ENCODE measurements around the gene ULK4.
"Not testable (repeated sequence)": the region's sequence is repeated elsewhere in the genome, so short reads cannot be mapped to it uniquely, and the experiment has no call there.

The ULK4 gene

DNA sequence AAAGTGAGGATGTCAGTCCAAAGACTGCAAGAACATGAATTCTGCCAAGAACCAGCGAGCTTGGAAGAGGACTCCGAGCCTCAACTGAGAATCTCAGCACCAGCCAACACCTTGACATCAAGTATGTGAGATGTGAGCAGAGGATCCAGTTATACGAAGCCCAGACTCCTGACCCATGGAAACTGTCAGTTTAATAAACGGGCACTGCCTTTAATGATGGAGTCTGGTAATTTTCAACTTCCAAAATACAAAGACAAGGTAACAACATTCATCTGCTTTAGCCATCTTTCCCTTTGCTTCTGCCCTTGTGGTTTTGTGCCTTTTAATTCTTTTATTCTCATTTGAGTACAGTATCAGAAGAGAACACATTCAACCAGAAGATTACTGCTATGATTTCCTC, 211.9 kb downstream of the ULK4 start:
- DNase-seq = no peak

DNA sequence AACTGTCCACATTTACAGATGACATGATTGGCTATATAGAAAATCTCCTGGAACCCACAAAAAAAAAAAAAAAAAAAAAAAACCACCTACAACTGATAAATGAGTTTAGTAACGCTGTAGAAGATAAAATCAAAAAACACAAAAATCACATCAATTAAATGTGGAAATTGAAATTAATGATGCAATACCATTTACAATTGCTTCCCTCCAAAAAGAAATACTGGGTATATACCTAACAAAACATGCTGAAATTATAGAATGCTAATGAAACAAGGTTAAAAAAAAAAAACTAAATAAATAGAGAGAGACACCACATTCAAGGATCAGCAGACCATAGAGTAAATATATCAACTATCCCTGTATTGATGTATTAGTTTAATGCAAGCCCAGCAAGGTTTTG, 215.7 kb downstream of the ULK4 start:
- no peak for DNase-seq

DNA sequence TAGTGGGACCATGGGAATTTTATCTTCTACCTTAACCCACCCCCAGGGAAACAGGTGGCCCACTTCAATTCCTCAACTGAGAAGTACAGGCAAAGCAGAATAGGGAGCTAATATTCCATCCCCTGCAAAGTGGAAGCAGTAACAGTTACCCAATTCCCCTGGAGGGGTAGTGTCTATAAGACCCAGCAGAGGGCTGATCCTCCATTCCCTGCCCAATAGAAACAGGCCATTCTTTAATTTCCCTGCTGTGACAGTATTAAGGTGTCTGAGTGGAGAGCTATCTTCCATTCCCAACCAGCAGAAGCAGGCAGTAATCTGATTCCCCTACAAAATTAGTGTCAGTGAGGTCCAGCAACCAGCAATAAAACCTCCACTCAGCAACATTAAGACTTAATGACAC, 219.8 kb downstream of the ULK4 start:
- DNase-seq = no peak

- DNase-seq = no peak
Observed at GRCh38 chr3:41740374-41740886, 221.5 kb downstream of the ULK4 start.

GRCh38 chr3:41726891-41727290, 235.0 kb downstream of the ULK4 start:
- no peak for DNase-seq

- no peak for DNase-seq
Observed at GRCh38 chr3:41717641-41718040, 244.3 kb downstream of the ULK4 start.

GRCh38 chr3:41716471-41716870, 245.4 kb downstream of the ULK4 start:
- DNase-seq = no peak

DNA sequence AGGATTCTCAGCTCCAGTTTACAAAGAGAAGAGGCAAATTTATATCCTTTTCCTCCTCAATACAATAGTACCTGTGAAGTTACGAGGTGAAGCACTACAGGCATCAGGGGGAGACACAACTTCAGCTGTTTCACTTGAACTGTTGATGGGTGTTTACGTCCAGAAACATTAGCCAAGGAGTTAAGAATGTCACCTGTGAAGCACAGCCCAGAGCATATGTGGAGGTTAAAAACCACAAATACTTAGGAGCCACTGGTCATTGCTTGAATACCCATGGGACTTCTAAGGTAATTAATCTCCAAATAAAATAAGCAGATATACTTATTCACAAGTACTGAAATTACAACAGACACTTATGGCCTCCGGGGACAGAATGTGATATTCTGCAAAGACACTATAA, 246.5 kb downstream of the ULK4 start:
- DNase-seq = no peak

DNA sequence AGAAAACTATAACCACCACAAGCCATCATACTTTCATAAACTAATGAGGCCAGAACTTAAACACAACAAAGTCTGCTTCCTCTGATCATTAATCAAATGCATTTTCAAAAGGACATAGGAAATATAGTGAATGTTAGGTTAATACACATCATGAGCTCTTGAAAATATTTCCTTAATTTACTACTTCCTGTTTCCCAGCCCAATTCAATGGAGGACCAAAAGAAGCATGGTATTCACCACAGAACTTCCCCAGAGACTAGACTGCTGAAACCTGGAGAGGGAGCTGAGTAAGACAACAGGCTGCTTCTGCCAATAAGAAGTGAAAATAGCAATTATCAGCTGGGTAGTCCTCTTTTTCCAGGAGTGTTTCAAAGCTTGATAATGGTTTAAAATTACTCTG, 250.3 kb downstream of the ULK4 start:
- DNase-seq = peak; percentile 27

DNA sequence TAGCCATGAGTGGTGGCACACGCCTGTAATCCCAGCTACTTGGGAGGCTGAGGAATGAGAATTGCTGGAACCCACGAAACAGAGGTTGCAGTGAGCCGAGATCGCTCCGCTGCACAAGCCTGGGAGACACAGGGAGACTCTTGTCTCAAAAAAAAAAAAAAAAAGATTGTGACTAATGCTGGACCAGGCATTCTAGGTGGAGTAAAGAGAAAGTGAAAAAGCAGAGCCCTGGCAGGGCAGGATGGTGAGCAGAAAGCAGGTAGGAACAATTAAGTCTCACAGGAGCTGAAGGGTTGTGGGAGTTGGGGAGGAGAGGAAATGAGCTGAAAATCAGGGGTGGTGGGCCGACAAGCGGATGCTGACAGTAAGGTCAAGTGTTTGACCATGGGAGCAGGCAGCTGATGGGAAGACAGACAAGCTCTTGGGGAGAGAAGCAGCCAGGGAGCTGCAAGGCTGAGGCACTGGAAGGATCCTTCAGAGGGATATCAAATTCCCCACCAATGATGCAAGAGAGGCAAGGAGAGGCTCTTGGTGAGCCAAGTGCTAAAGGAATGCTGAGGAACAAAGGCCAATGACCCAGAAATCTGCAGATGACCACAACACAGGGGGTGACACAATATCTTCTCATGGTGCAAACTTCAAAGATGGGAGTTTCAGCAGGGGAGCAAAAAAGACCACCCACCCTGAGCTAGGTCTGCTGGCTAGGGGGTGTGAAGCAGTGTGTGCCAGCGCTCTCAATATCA, 251.1 kb downstream of the ULK4 start:
- no peak for DNase-seq

DNA sequence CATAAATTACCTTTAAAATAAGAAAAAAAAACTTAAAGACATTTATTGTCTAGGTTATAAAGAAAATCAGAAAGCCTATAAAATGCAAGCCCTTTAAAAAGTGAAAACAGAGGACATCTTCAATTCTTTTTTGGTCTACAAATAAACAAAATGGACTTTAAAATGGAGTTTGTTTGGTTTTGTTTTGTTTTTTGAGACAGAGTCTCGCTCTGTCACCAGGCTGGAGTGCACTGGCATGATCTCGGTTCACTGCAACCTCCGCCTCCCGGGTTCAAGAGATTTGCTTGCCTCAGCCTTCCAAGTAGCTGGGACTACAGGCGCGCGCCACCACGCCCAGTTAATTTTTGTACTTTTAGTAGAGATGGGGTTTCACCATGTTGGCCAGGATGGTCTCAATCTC, 252.7 kb downstream of the ULK4 start:
- not testable (repeated sequence) for DNase-seq

- DNase-seq = no peak
Observed at GRCh38 chr3:41708176-41708575, 253.7 kb downstream of the ULK4 start.

DNA sequence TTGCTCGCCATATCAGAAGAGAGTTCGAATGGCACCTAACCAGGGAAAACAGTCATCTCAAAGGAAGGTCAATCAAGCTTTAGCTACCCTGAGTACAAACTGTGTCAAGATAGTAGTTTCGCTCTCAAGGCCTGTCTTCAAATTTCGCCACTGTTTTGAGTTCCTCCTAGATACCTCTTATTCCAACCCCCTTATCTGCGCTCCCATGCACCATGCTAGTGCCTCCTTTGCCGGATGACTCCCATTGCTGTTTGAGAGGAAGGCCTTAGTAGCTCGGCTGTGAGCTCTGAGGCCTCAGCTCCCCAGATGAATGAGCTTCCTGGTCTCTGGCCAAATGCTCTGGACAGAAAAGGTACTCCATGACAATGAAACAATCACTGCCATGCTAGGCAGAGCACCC, 256.0 kb downstream of the ULK4 start:
- no peak for DNase-seq

GRCh38 chr3:41701191-41701698, 260.7 kb downstream of the ULK4 start:
- no peak for DNase-seq

GRCh38 chr3:41700155-41700554, 261.7 kb downstream of the ULK4 start:
- DNase-seq = no peak

- DNase-seq = no peak
Observed at GRCh38 chr3:41698898-41699297, 263.0 kb downstream of the ULK4 start.

- no peak for DNase-seq
Observed at GRCh38 chr3:41697702-41698101, 264.2 kb downstream of the ULK4 start.

- not testable (repeated sequence) for DNase-seq
Observed at GRCh38 chr3:41695806-41696205, 266.1 kb downstream of the ULK4 start.

DNA sequence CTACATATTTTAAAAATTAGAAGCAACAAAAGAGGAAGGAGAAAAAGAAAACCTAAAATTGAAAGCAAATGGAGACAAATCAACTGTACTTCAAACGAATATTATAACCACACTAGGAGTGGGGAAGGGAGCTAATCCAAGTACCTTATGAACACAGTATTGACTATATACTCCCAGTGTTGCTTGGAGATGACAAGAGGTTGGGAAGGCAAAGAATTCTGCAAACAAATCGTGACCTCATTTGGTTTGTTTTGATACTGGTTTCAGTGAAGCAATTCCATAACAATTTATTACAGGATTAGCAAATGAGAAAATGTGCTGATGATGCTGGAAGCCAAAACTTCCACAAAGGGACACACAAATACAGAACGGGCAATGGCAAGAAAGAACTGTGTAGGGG, 268.1 kb downstream of the ULK4 start:
- no peak for DNase-seq

- DNase-seq = no peak
Observed at GRCh38 chr3:41690766-41691563, 270.9 kb downstream of the ULK4 start.

GRCh38 chr3:41688595-41689380, 273.1 kb downstream of the ULK4 start:
- DNase-seq = no peak

DNA sequence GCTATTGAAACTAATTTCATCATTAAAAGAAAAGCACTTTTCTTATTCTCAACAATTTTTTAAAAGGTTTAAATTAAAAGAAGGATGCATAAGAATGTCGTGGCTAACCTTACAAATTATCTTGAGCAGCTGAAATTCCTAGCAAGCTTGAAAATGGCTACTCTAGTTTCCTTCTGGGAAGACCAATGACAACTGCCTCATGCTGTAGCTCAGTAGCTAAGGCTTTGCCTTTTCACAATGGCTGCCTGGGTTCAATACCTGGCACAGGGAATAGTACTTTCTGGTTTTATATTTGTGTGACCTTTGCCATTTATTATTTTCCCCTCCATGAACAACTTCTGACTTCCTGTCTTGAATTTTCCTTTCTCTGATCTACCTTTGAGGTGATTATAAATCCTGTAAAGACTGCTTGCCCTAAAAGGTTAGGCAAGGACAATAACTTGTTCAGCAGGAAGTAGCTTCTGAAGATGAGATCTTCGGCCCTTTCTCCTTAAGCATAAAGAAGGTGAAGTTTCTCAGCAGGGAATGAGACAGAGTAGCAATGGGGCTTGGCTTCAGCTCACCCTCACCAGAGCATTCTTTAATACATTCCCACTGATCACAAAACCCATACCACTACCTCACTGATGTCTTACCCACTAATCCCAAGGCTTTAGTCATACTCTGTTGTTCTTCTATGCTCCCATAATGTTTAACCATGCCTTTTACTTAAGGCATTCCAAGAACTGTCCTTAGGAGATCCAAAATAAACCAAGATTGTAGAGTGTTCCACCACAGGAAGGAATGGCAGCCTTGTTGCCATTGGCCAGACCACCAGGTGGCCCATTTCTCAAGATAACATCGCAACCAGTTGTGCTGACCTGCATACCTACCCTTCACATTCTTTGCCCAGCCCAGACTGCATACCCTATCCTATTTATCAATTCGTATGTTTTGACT, 276.8 kb downstream of the ULK4 start:
- no peak for DNase-seq
